Heart left ventricle (tissue), 13 donors: ENCODE data around the gene LBP.

ENCODE experiments used
- CTCF ChIP-seq, 12 donors: fragments of 200-600 bp; sonication (generic) in 4 of 12; IDR thresholded peaks; one replicate each; pipeline versions ENCODE4 v1.5.0 to v1.8.0; 2018 to 2022; ENCODE audit warnings: antibody characterized with exemption in 12 of 12, mild to moderate bottlenecking in 5 of 12
- POLR2A ChIP-seq, 2 donors: fragments of 450-650 bp; IDR thresholded peaks; one replicate each; pipeline ENCODE4 v1.6.1; 2017; ENCODE audit warnings: antibody characterized with exemption in 2 of 2, mild to moderate bottlenecking in 2 of 2, moderate library complexity in 2 of 2
- donor health status: ischemic (EF 13 %, LVEDD 7.1; RV severe dilation, severe dysfunction).
- donor health status: DM: no; HTN: yes; CAD: no.
- donor health status: DM: no; HTN: no; CAD: no.
- donor health status: ischemic (EF 25% LVEDD 6.9; RV normal size, moderate dysfunction).
- donor health status: ischemic (EF 25% LVEDD 5.7; RV mildly dilated, moderate dysfunction).
- donor health status: ischemic (EF 35%, LVEDD 5.7; RV mildly dilated, moderate dysfunction).
- donor health status: nonischemic (EF 11% LVEDD 7.7; RV severe dilation, severe dysfunction).
- donor health status: DM: yes; HTN: yes; CAD: no.
- donor health status: PGD.
- donor health status: ischemic (EF 29% LVEDD 5.4; RV normal size, mild dysfunction).
- donor health status: nonischemic (EF 23%, LVEDD 6.1; RV moderate dilation, normal function).

GRCh38 chr20:38357653-38358207 lies 11.4 kb downstream of the LBP start:
- TF ChIP-seq CTCF (IDR thresholded peaks at IDR 0.05): no peak
- TF ChIP-seq POLR2A (IDR thresholded peaks at IDR 0.05): no peak
